ENCODE data around the gene MMUT.

GRCh38 chr6:49499126-49499525, 36.1 kb upstream of the MMUT start:
- TF ChIP-seq CTCF (IDR thresholded peaks at IDR 0.05), result no peak
- no peak for TF ChIP-seq POLR2A (IDR thresholded peaks at IDR 0.05)

Measured in right lobe of liver (tissue), 4 donors.